HepG2 (cell line): Measurements from ENCODE around the gene PSORS1C2. TPM values are rescaled to one million over a fixed set of nuclear protein-coding genes. Genes with fewer than 3 reads are reported as not detected.

Experiments
- DZIP1 ChIP-seq: sonication (generic); formaldehyde crosslinking; IDR thresholded peaks from 2 replicates; pipeline ENCODE4 v1.5.0; 2020; ENCODE audit warnings: mild to moderate bottlenecking, missing genetic modification reagents
- GLI4 ChIP-seq: sonication (generic); formaldehyde crosslinking; IDR thresholded peaks from 2 replicates; pipeline ENCODE4 v1.5.1; 2020; ENCODE audit warnings: missing genetic modification reagents, mild to moderate bottlenecking, moderate library complexity, borderline replicate concordance
- NFE2L2 ChIP-seq: fragments of 150-350 bp; IDR thresholded peaks from 2 replicates; pipeline ENCODE4 v1.6.1; 2014; ENCODE audit warnings: low read length
- NR0B2 ChIP-seq: sonication (generic); formaldehyde crosslinking; IDR thresholded peaks from 2 replicates; pipeline ENCODE4 v1.4.0; 2020; ENCODE audit warnings: mild to moderate bottlenecking, missing genetic modification reagents
- SAP130 ChIP-seq: IDR thresholded peaks from 2 replicates; pipeline ENCODE4 v1.6.1; 2016; ENCODE audit warnings: low read depth
- SMYD3 ChIP-seq: sonication (generic); formaldehyde crosslinking; IDR thresholded peaks from 2 replicates; pipeline ENCODE4 v1.8.1; 2023; ENCODE audit warnings: mild to moderate bottlenecking, missing genetic modification reagents
- ZNF432 ChIP-seq: sonication (generic); formaldehyde crosslinking; IDR thresholded peaks from 2 replicates; pipeline ENCODE4 v1.5.0; 2020; ENCODE audit warnings: missing genetic modification reagents, mild to moderate bottlenecking, borderline replicate concordance
- ZNF484 ChIP-seq: sonication (generic); formaldehyde crosslinking; IDR thresholded peaks from 2 replicates; pipeline ENCODE4 v1.5.1; 2020; ENCODE audit warnings: mild to moderate bottlenecking, low read depth, missing genetic modification reagents, borderline replicate concordance
- ZNF761 ChIP-seq: sonication (generic); formaldehyde crosslinking; conservative IDR thresholded peaks from 2 replicates; pipeline ENCODE4 v1.4.0; 2020; ENCODE audit warnings: mild to moderate bottlenecking, missing genetic modification reagents
- polyA plus RNA-seq, 8 experiments: library from polyadenylated mRNA; depleted of rRNA in 3 of 8; stranded (reverse) in 7 of 8; unstranded in 1 of 8; fragments of >200 nt; fragmentation: Illumina TruSeq in 4 of 8; extraction: Trizol in 4 of 8; gene quantifications; 2 replicates each; pipeline versions ENCODE4 v1.2.1 to v1.2.3, GENCODE V29; 2011 to 2016; ENCODE audit warnings: low read depth in 4 of 8, missing spikeins in 1 of 8, mixed read lengths in 1 of 8; ENCODE audit not compliant: insufficient read depth in 1 of 8
- total RNA-seq, 5 experiments: library from RNA; depleted of rRNA; stranded (reverse); fragments of >200 nt; fragmentation: Illumina TruSeq; extraction: Trizol; gene quantifications; 2 replicates each; pipeline ENCODE4 v1.2.3, GENCODE V29; 2016; ENCODE audit warnings: low read depth in 1 of 5
- TF ChIP-seq, protein P1 (sequence below): sonication (generic); formaldehyde crosslinking; IDR thresholded peaks from 2 replicates; pipeline ENCODE4 v1.4.0; 2020; ENCODE audit warnings: missing genetic modification reagents, borderline replicate concordance

Gene PSORS1C2
- total and polyA plus RNA-seq, 2 of the 13 experiments (the other 11 are each of a cell fraction or from before 2014, with no cell fraction given), result not detected

- TF ChIP-seq, protein P1, sequence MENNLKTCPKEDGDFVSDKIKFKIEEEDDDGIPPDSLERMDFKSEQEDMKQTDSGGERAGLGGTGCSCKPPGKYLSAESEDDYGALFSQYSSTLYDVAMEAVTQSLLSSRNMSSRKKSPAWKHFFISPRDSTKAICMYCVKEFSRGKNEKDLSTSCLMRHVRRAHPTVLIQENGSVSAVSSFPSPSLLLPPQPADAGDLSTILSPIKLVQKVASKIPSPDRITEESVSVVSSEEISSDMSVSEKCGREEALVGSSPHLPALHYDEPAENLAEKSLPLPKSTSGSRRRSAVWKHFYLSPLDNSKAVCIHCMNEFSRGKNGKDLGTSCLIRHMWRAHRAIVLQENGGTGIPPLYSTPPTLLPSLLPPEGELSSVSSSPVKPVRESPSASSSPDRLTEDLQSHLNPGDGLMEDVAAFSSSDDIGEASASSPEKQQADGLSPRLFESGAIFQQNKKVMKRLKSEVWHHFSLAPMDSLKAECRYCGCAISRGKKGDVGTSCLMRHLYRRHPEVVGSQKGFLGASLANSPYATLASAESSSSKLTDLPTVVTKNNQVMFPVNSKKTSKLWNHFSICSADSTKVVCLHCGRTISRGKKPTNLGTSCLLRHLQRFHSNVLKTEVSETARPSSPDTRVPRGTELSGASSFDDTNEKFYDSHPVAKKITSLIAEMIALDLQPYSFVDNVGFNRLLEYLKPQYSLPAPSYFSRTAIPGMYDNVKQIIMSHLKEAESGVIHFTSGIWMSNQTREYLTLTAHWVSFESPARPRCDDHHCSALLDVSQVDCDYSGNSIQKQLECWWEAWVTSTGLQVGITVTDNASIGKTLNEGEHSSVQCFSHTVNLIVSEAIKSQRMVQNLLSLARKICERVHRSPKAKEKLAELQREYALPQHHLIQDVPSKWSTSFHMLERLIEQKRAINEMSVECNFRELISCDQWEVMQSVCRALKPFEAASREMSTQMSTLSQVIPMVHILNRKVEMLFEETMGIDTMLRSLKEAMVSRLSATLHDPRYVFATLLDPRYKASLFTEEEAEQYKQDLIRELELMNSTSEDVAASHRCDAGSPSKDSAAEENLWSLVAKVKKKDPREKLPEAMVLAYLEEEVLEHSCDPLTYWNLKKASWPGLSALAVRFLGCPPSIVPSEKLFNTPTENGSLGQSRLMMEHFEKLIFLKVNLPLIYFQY (CRISPR knock-in tag), result no peak
- no peak for TF ChIP-seq ZNF432 (CRISPR knock-in tag)
- no peak for TF ChIP-seq ZNF761
- no peak for TF ChIP-seq DZIP1 (CRISPR knock-in tag)
- no peak for TF ChIP-seq ZNF484
- TF ChIP-seq SMYD3, result no peak
- TF ChIP-seq NR0B2, result no peak
- no peak for TF ChIP-seq SAP130 (CRISPR knock-in tag)
- no peak for TF ChIP-seq NFE2L2
- TF ChIP-seq GLI4, result no peak
These were observed at the start of gene PSORS1C2 (continued) for GRCh38 chr6:31138982-31139381.
